GM12864 (cell line): ENCODE results near the gene CCDC142.

ENCODE experiments used
- DNase-seq: peaks from one replicate; pipeline ENCODE4 v3.0.0-alpha.2; 2011; ENCODE audit warnings: low read depth
- H3K4me3 ChIP-seq: 2 replicates; pipeline ENCODE4 v1.5.1; 2011; ENCODE audit warnings: mild to moderate bottlenecking, low read depth, low read length, control low read depth
- TF ChIP-seq, protein P1 (sequence below): IDR thresholded peaks from 2 replicates; pipeline ENCODE4 v1.5.1; 2011; ENCODE audit warnings: low read depth, mild to moderate bottlenecking, moderate library complexity, low read length, control low read depth, inconsistent platforms; ENCODE audit errors: missing control alignments

Gene CCDC142

DNA sequence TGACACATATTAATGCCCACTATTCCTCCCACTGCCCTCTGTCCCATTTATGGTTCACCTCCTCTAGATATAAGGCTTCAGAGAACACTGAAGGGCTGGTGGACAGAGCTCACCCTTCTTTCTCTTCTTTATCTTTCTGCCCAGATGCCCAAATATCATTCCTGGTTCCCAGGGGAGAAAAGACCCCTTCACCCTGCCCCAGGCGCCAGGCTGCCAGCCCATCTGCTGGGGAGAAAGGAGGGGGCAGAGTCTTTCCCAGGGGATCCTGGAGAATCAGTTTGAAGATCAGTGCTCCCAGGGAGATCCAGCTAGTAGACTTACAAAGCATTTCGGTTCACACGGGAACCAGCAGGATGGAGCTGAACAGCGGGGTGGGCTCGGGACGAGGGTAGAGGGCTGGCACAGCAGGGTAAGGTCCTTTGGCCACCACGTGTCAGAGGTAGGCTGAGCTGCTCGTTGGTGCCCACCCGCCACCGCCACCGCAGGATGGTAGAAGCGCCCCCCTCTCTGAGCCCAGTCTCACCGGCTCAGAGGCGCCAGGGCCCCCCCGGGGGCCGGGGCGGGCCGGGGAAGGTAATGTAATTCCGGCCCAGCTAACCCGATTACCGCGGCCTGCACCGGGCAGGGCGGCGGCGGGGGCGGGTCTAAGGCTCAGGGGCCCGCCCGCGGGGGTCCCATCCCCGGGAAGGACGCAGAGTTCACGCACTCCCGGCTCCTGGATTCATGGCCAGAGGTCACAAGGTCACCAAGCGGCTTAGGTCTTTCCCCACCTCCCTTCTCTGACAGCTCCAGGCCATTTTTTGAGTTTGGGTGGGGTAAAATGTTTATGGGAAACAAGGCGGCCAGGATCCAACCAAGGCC, 30.2 kb upstream of the CCDC142 start:
- no peak overlapping the region for H3K4me3 ChIP-seq
- DNase-seq: no peak
- TF ChIP-seq, protein P1, sequence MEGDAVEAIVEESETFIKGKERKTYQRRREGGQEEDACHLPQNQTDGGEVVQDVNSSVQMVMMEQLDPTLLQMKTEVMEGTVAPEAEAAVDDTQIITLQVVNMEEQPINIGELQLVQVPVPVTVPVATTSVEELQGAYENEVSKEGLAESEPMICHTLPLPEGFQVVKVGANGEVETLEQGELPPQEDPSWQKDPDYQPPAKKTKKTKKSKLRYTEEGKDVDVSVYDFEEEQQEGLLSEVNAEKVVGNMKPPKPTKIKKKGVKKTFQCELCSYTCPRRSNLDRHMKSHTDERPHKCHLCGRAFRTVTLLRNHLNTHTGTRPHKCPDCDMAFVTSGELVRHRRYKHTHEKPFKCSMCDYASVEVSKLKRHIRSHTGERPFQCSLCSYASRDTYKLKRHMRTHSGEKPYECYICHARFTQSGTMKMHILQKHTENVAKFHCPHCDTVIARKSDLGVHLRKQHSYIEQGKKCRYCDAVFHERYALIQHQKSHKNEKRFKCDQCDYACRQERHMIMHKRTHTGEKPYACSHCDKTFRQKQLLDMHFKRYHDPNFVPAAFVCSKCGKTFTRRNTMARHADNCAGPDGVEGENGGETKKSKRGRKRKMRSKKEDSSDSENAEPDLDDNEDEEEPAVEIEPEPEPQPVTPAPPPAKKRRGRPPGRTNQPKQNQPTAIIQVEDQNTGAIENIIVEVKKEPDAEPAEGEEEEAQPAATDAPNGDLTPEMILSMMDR: no peak

DNA sequence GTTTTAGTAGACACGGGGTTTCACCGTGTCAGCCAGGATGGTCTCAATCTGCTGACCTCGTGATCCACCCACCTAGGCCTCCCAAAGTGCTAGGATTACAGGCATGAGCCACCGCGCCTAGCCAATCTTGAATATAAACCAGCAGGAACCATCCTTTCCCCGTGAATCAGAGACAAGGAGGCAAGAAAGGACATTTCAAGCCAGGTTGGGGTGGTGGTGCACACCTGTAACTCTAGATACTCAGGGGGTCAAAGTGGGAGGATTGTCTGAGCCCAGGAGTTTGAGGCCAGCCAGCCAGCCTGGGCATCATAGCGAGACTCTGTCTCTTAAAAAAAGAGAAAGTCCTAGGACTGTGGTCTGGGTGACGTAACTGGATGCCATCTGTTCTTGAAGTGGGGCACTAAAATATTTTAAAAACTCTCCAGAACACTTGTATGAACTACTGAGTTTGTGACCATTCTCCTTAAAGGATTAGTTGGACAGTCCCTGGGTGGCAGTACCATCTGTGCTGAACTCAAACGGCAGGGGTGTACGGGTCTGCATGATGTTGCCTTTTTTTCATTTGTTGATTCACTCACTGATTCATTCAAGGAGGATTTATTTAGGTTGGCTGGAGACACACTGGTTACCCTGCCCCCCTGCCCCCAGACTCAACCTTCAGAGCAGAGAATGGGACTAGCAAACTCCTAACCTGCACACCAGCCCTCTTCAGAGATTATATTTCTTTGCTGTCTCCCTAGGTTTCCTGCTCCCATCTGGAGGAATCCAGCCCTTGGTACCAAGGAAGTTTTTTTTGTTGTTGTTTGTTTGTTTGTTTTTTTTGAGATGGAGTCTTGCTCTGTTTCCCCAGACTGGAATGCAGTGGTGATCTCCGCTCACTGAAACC, 28.5 kb upstream of the CCDC142 start:
- TF ChIP-seq, protein P1: no peak
- H3K4me3 ChIP-seq: no peak overlapping the region
- DNase-seq: no peak

DNA sequence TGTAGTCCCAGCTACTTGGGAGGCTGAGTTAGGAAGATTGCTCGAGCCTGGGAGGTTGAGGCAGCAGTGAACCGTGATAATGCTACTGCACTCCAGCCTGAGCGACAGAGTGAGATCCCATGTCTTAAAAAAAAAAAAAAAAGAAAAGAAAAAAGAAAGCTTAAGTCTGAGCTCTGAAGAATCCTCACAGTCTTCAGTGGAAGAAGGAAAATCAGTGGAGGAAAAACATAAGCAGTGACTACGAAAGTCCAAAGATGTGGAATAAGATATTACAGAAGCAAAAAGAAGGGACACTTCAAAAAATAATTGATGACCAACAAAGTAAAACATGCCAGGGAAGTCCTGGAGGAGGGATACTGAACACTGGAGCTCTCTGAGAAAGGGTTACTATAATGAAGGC, 27.5 kb upstream of the CCDC142 start:
- no peak overlapping the region for H3K4me3 ChIP-seq
- TF ChIP-seq, protein P1: no peak
- no peak for DNase-seq

DNA sequence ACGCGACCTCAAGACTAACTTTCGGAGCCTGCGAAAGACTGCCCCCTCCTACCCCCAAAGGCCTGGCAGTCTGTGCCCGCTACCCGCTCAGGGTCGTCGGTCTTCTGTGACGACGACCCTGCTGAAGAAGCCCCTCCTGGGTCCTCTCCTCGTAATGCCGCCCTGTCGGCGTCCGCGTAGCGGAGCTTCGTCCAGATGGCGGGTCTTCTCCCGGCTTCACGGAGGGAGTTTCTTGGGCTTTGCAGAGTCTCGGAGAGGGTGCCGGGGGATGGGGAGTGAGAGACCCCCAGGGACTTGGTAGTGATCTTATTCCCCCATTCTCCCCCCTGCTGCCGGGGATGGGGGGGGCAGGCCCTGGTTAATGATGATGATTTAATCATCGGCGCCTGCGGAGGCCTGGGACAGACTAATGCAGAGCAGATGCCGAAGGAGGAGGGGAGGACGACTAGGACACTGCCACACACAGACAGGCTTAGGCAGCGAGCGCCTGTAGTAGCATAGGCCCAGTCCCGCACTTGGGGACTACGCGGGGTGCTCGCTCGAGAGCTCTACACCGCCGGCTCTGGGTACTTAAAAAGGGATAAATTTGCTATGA, 25.2 kb upstream of the CCDC142 start:
- DNase-seq: no peak
- peak overlapping the region; percentile 79 for H3K4me3 ChIP-seq
- TF ChIP-seq, protein P1: no peak

DNA sequence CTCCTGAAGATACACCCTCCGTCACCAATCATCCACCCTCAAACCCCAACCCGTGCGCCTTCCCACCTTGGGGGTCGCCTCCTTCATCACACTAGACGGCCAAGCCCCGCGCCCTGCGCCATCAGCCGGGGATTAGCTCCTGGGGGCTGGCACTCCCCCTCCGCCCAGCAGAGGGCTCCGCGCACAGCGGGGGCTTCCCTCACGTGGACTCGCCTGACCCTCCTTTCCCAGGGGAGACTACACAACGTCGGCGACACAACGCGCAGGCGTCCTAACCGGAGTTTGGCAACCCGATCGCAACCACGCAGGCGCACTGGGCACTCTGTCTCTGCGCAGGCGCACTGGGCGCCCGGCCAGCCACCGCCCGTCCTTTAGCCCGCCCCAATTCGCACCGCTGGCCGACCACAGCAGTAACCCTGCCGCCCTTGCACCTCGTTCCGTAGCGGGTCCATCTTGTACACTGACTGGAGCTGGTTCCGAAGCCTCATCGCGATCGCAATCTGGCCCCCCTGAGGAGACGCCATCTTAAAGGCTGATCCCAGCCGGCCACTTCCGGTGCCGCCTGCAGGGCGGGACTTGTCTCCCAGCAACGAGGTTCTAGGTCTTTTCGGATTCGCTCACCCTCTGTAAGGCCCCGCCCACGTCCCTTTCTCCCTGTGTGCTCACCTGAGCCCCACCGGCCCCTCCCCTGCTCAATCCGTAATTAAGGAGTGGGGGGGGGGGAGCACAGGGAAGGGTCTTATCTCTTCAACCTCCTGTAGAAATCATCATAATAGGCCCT, 24.5 kb upstream of the CCDC142 start, which contains the start of gene PCGF1:
TSS of gene PCGF1 (minus strand) at position 551 of the 781 bp plus-strand sequence. CDS start at position 524, 27 bp downstream.
- TF ChIP-seq, protein P1: peak; percentile 57
- peak; percentile 96 for DNase-seq
- H3K4me3 ChIP-seq: peak within 1 kb of the TSS; percentile 79
